ENCODE measurements around the gene NRIP3. TPM values are rescaled to one million over a fixed set of nuclear protein-coding genes. Genes with fewer than 3 reads are reported as not detected.

Gene NRIP3
- total and polyA plus RNA-seq, 2 of the 13 experiments (the other 11 are each of a cell fraction or from before 2014, with no cell fraction given): 0.04 to 0.07 TPM

GRCh38 chr11:9042488-9042887 lies 38.7 kb upstream of the NRIP3 start:
- no peaks in the 10 kb centered on the region for H4K20me1 ChIP-seq (ENCODE audit: insufficient read depth, low read length)
- no peak overlapping the region for H3K4me3 ChIP-seq (replicated peaks in 1 of 3; ENCODE audit: insufficient read depth in 1 of 3, low read depth in 2 of 3, low read length in 3 of 3)
- ATAC-seq (no peak), FAIRE-seq (no peak), DNase-seq (ENCODE audit: low spot score) (no peak)
- intact Hi-C loops (cut with micrococcal nuclease; ENCODE audit: unreplicated experiment) (no loop called here), in situ Hi-C loops (cut with HindIII; ENCODE audit: extremely low pct_ligation_motif_present, low pct_unique_long_range_greater_than_20kb) (no loop called here)
- WGBS (ENCODE audit: low lambda C conversion rate): 0% methylated on average over 1 of the region's 1 CpG
- H3K9me3 ChIP-seq (ENCODE audit: low read length): no peaks in the 10 kb centered on the region
- no peak overlapping the region for H2AFZ ChIP-seq (ENCODE audit: low read length)
- H3K27ac ChIP-seq (ENCODE audit: extremely low read length, insufficient read depth, low read length): no peak overlapping the region
- no TSS peak for BruUV-seq (replicated peaks)
- no peak overlapping the region for H3K9ac ChIP-seq (ENCODE audit: insufficient read depth, low read depth, low read length)
- H3K79me2 ChIP-seq (ENCODE audit: insufficient read depth, low read length): no peaks in the 10 kb centered on the region
- ChIA-PET CTCF (ENCODE audit: low intra/inter-chr PET ratio, low total read pairs) (no interaction called here), POLR2A (no interaction called here)
- H3K4me2 ChIP-seq (ENCODE audit: low read depth, low read length): no peak overlapping the region
- H3K36me3 ChIP-seq (replicated peaks in 1 of 2; ENCODE audit: control insufficient read depth in 1 of 2, insufficient read depth in 2 of 2, low read length in 2 of 2): no peaks in the 10 kb centered on the region
- H3K4me1 ChIP-seq (ENCODE audit: insufficient read depth, low read length): no peaks in the 10 kb centered on the region
- H3K27me3 ChIP-seq (ENCODE audit: control insufficient read depth in 1 of 2, insufficient read depth in 2 of 2, low read length in 2 of 2): peaks cover 2 to 39% of the 10 kb centered on the region in 2 experiments; a peak in 4 of 5 replicates
- TF ChIP-seq ZFP1 (CRISPR knock-in tag; IDR thresholded peaks at IDR 0.05) (no peak), POLR2G (IDR thresholded peaks at IDR 0.05; ENCODE audit: low read depth, low read length) (no peak), EZH2 (conservative IDR thresholded peaks at IDR 0.05; ENCODE audit: low read depth, low read length) (no peak), ZMYM3 (CRISPR knock-in tag; IDR thresholded peaks at IDR 0.05) (no peak), YEATS2 (CRISPR knock-in tag; IDR thresholded peaks at IDR 0.05; ENCODE audit: borderline replicate concordance) (no peak), KDM4B (CRISPR knock-in tag; IDR thresholded peaks at IDR 0.05) (no peak), RAD51 (IDR thresholded peaks at IDR 0.05; ENCODE audit: borderline replicate concordance) (no peak), ZNF256 (CRISPR knock-in tag; conservative IDR thresholded peaks at IDR 0.05) (no peak), PRDM10 (CRISPR knock-in tag; IDR thresholded peaks at IDR 0.05; ENCODE audit: low read depth) (no peak), GLI4 (CRISPR knock-in tag; IDR thresholded peaks at IDR 0.05; ENCODE audit: borderline replicate concordance) (no peak), CREM (IDR thresholded peaks at IDR 0.05) (no peak), CREM (CRISPR knock-in tag; IDR thresholded peaks at IDR 0.05) (no peak), GLMP (CRISPR knock-in tag; IDR thresholded peaks at IDR 0.05; ENCODE audit: borderline replicate concordance) (no peak), MNT (IDR thresholded peaks at IDR 0.05) (no peak), ZNF24 (IDR thresholded peaks at IDR 0.05) (no peak)
- TF ChIP-seq, protein P1, sequence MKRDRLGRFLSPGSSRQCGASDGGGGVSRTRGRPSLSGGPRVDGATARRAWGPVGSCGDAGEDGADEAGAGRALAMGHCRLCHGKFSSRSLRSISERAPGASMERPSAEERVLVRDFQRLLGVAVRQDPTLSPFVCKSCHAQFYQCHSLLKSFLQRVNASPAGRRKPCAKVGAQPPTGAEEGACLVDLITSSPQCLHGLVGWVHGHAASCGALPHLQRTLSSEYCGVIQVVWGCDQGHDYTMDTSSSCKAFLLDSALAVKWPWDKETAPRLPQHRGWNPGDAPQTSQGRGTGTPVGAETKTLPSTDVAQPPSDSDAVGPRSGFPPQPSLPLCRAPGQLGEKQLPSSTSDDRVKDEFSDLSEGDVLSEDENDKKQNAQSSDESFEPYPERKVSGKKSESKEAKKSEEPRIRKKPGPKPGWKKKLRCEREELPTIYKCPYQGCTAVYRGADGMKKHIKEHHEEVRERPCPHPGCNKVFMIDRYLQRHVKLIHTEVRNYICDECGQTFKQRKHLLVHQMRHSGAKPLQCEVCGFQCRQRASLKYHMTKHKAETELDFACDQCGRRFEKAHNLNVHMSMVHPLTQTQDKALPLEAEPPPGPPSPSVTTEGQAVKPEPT (CRISPR knock-in tag; IDR thresholded peaks at IDR 0.05; ENCODE audit: low read depth): no peak
